Spinal cord (tissue), 10 donors: Measurements from ENCODE around the gene NLGN1. TPM values are rescaled to one million over a fixed set of nuclear protein-coding genes. Genes with fewer than 3 reads are reported as not detected.
"Not testable (repeated sequence)": the region's sequence is repeated elsewhere in the genome, so short reads cannot be mapped to it uniquely, and the experiment has no call there.

Experiments used
- DNase-seq, 6 donors: peaks; one replicate each; pipeline versions ENCODE4 v3.0.0 to v3.0.0-alpha.2; 2013 to 2015; ENCODE audit warnings: low spot score in 6 of 6, low read depth in 4 of 6
- H3K27ac ChIP-seq: one replicate; pipeline ENCODE4 v1.5.1; 2013; ENCODE audit warnings: low read depth, low read length, control low read depth
- H3K27me3 ChIP-seq: one replicate; pipeline ENCODE4 v1.6.1; 2013; ENCODE audit warnings: low read length; ENCODE audit not compliant: control insufficient read depth, insufficient read depth
- H3K36me3 ChIP-seq: one replicate; pipeline ENCODE4 v1.6.1; 2013; ENCODE audit warnings: low read length; ENCODE audit not compliant: control insufficient read depth, insufficient read depth
- H3K4me1 ChIP-seq: one replicate; pipeline ENCODE4 v1.6.1; 2013; ENCODE audit warnings: low read length; ENCODE audit not compliant: control insufficient read depth, insufficient read depth
- H3K4me3 ChIP-seq: one replicate; pipeline ENCODE4 v1.5.1; 2013; ENCODE audit warnings: low read depth, low read length, control low read depth
- H3K9me3 ChIP-seq: one replicate; pipeline ENCODE4 v1.6.1; 2013; ENCODE audit warnings: low read length; ENCODE audit not compliant: control insufficient read depth, insufficient read depth
- WGBS: methylation state at CpG from one replicate; pipeline ENCODE4 v1.1.5; 2013; ENCODE audit warnings: missing lambda C conversion rate; ENCODE audit not compliant: insufficient coverage; 5-methylcytosine and 5-hydroxymethylcytosine counted together
- polyA plus RNA-seq, 2 donors: library from polyadenylated mRNA; unstranded; fragments of 120-200 nt; gene quantifications; one replicate each; pipeline ENCODE4 v1.2.1, GENCODE V29; 2013; ENCODE audit not compliant: insufficient read length in 2 of 2
- total RNA-seq, 2 donors: library from RNA; depleted of rRNA in 1 of 2; stranded (reverse); fragments of 120-200 nt in 1 of 2; fragments of >200 nt in 1 of 2; gene quantifications; one replicate each; pipeline versions ENCODE4 v1.2.3 to v1.2.4, GENCODE V29; 2013 to 2014
- donor health status: healthy.

NLGN1 gene
- total and polyA plus RNA-seq, 4 donors: 18.9 to 81.2 (median 40.0) TPM

DNA sequence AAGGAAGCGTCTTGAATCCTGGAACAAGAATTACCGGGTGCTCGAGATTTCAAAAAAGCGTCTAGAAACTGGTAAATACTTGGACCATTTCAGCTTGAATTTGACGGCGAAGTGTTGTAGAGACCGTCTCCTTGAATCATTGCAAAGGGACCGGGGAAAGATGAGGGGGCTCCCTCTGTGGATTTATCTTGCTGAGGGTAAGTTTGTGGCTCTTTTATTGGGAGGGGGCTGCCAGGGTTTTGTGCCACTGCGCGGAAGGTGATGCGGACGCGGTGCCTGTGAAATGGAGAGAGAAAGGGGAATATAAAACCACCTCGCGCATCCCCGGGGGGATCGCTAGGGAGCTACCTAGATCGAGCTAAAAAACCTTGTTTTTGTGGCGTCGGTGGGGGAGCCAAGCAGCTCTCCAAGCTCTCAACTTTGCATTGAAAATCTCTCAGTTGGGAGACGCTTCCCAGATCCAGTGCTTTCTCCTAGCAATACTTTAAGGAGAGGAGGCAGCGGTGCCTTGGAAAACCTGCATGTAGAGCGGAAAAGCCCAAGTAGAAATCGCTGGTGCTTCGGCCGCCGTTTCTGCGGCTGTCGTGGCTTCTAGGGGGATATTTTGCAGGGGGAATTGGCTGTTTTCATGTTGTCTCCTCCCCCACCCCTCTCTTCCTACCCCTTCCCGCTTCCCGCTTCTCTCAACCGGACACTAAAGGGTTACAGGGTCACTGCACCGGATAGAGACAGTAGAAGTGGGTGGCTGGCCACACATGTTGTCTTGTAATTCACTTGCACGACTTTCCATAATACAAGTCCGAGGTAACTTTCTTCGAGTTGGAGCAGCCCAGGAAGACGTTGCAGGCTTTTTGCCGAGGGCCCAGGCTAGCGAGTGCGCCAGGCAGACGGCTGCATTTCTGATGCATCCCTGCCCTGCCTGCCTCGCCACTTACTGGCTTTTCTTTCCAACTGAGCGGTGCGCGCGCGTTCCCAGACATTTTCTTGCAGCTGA is 187.6 kb downstream of the NLGN1 start:
- no peaks in the 10 kb centered on the region for H3K9me3 ChIP-seq
- 0% methylated on average over 38 of the region's 47 CpGs for WGBS
- H3K27ac ChIP-seq: peak overlapping the region; percentile 89

DNA sequence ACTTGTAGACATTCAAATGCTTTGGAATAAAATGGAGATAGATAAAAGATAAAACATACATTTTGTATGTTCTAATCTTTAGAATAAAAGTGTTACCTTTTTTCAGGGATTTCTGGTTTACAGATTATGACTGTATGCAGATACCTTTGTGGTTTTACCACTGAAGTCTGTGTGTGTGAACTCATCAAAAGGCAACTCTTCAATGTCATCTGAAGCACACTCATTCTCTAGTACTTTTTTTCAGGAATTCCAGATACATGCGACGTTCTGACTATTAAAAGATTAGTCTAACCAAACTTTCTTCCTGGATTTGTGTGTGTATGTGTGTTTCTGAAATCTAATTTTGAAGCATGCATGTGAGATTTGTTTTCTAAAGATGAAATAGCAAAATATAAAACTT is 188.6 kb downstream of the NLGN1 start:
- Histone ChIP-seq H3K9me3 (no peaks in the 10 kb centered on the region), H3K27ac (peak overlapping the region; percentile 89), H3K4me3 (peak overlapping the region; percentile 86), H3K36me3 (no peaks in the 10 kb centered on the region), H3K4me1 (no peaks in the 10 kb centered on the region), H3K27me3 (no peaks in the 10 kb centered on the region)
- WGBS: no CpG with 5 or more reads among the region's 2 CpGs
- peak in 2 of 6 donors; percentile 29 to 55 for DNase-seq

More for the DNA sequence above, 187.6 kb downstream of the NLGN1 start:
- Histone ChIP-seq H3K27me3 (no peaks in the 10 kb centered on the region), H3K4me1 (no peaks in the 10 kb centered on the region), H3K36me3 (no peaks in the 10 kb centered on the region), H3K4me3 (peak overlapping the region; percentile 86)
- DNase-seq: peak; percentile 60 to 92 (median 80)

- no CpG with 5 or more reads among the region's 1 CpG for WGBS
- DNase-seq: no peak
- Histone ChIP-seq H3K9me3 (no peaks in the 10 kb centered on the region), H3K27me3 (no peaks in the 10 kb centered on the region), H3K4me1 (no peaks in the 10 kb centered on the region), H3K27ac (no peak overlapping the region), H3K4me3 (peak overlapping the region; percentile 86), H3K36me3 (no peaks in the 10 kb centered on the region)
Measured at GRCh38 chr3:173587055-173587454, 189.5 kb downstream of the NLGN1 start.

DNA sequence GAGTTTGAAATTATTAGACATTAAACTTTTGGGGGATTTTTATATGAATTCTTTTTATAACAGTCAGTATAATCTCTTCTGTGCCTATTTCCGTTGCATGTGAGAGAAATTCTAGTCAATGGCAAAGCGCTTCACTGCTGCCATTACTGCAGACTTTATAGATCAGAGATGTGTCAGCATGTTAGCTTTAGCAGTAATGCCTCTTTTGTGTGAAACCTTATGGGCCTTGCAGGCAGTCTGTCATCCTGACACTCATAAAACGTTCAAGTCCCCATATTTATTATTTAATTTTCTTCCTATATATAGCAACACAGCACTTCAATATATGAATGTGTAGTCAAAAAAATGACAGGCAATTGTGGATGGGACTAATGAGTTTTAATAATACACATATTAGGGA is 191.0 kb downstream of the NLGN1 start:
- no peaks in the 10 kb centered on the region for H3K36me3 ChIP-seq
- DNase-seq: peak in 1 of 6 donors; percentile 73
- no peaks in the 10 kb centered on the region for H3K4me1 ChIP-seq
- no peaks in the 10 kb centered on the region for H3K27me3 ChIP-seq
- no CpG with 5 or more reads among the region's 3 CpGs for WGBS
- no peak overlapping the region for H3K4me3 ChIP-seq
- no peak overlapping the region for H3K27ac ChIP-seq
- no peaks in the 10 kb centered on the region for H3K9me3 ChIP-seq

DNA sequence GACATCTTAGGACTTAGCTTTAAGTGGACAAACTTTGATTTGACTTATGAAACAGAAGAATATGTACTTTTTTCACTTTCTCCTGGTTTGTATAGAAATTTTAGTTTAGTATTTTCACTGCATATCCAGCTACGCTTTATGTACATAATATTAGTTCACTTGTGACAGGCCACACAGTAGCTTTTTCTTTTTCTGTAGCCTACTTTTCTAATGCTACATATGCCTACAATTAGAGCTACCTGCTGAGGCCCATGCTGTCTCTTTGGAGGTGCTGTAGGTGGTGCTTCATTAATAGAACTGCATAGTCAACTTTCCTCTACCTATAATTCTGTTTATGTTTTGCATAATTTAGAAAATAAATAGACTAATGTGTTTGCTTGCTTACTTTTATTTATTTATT is 191.6 kb downstream of the NLGN1 start:
- Histone ChIP-seq H3K36me3 (no peaks in the 10 kb centered on the region), H3K4me3 (no peak overlapping the region), H3K4me1 (no peaks in the 10 kb centered on the region), H3K9me3 (no peaks in the 10 kb centered on the region), H3K27ac (no peak overlapping the region), H3K27me3 (no peaks in the 10 kb centered on the region)
- no CpG with 5 or more reads among the region's 1 CpG for WGBS
- no peak for DNase-seq

- WGBS: 37% methylated on average over 2 of the region's 2 CpGs
- DNase-seq: peak in 5 of 6 donors; percentile 33 to 89 (median 42)
- Histone ChIP-seq H3K4me3 (no peak overlapping the region), H3K27ac (no peak overlapping the region), H3K27me3 (no peaks in the 10 kb centered on the region), H3K9me3 (no peaks in the 10 kb centered on the region), H3K4me1 (no peaks in the 10 kb centered on the region), H3K36me3 (no peaks in the 10 kb centered on the region)
Measured at GRCh38 chr3:173591401-173591800, 193.9 kb downstream of the NLGN1 start.

GRCh38 chr3:173594881-173595280 is 197.3 kb downstream of the NLGN1 start:
- H3K9me3 ChIP-seq, H3K27me3 ChIP-seq, H3K36me3 ChIP-seq, H3K4me3 ChIP-seq, H3K27ac ChIP-seq, DNase-seq, H3K4me1 ChIP-seq: not testable (repeated sequence)
- WGBS: 51% methylated on average over 3 of the region's 3 CpGs

DNA sequence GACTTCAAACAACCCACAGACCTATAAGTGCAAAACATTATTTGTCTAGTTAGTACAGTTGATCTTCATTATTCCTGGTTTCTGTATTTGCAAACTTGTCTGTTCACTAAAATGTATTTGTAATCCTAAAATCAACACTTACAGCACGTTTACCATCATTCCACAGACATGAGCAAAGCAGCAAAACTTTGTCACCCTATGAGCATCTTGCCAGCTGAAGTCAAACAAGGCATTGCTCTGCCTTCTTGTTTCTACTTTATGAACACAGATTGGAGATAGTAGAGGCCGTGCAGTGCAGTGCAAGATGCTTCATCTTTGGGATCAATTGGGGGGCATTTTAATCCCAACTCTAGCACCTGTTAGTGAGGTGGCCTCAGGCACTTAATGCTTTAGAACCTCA is 202.1 kb downstream of the NLGN1 start:
- Histone ChIP-seq H3K27me3 (no peaks in the 10 kb centered on the region), H3K9me3 (no peaks in the 10 kb centered on the region), H3K27ac (no peak overlapping the region), H3K36me3 (peaks cover 2% of the 10 kb centered on the region), H3K4me3 (no peak overlapping the region), H3K4me1 (no peaks in the 10 kb centered on the region)
- no CpG with 5 or more reads among the region's 2 CpGs for WGBS
- DNase-seq: no peak

- Histone ChIP-seq H3K27ac (no peak overlapping the region), H3K9me3 (no peaks in the 10 kb centered on the region), H3K4me1 (no peaks in the 10 kb centered on the region), H3K4me3 (no peak overlapping the region), H3K27me3 (no peaks in the 10 kb centered on the region), H3K36me3 (no peaks in the 10 kb centered on the region)
- DNase-seq: no peak
Measured at GRCh38 chr3:173614522-173614921, 217.0 kb downstream of the NLGN1 start.

- Histone ChIP-seq H3K27me3 (no peaks in the 10 kb centered on the region), H3K4me1 (no peaks in the 10 kb centered on the region), H3K4me3 (no peak overlapping the region), H3K9me3 (no peaks in the 10 kb centered on the region), H3K27ac (no peak overlapping the region), H3K36me3 (no peaks in the 10 kb centered on the region)
- DNase-seq: peak in 1 of 6 donors; percentile 8
Measured at GRCh38 chr3:173615661-173616060, 218.1 kb downstream of the NLGN1 start.
